IPS DF 6.9 (cell line): Measurements from ENCODE around the gene GALK2.

Experiments
- DNase-seq: peaks from one replicate; pipeline ENCODE4 v3.0.0-alpha.2; 2013; ENCODE audit warnings: low read depth, low spot score
- H3K27ac ChIP-seq: one replicate; pipeline ENCODE4 v1.5.1; 2013; ENCODE audit warnings: low read length, control low read depth
- H3K27me3 ChIP-seq: 2 replicates; pipeline ENCODE4 v1.6.1; 2013; ENCODE audit warnings: mild to moderate bottlenecking, low read length; ENCODE audit not compliant: control insufficient read depth, insufficient read depth
- H3K36me3 ChIP-seq: 2 replicates; pipeline ENCODE4 v1.6.1; 2013; ENCODE audit warnings: low read length; ENCODE audit not compliant: control insufficient read depth, insufficient read depth
- H3K4me1 ChIP-seq: 2 replicates; pipeline ENCODE4 v1.6.1; 2013; ENCODE audit warnings: low read length; ENCODE audit not compliant: control insufficient read depth, insufficient read depth
- H3K4me3 ChIP-seq: 2 replicates; pipeline ENCODE4 v1.5.1; 2013; ENCODE audit warnings: mild to moderate bottlenecking, low read length
- H3K9me3 ChIP-seq: 2 replicates; pipeline ENCODE4 v1.6.1; 2013; ENCODE audit warnings: low read length, inconsistent platforms; ENCODE audit not compliant: control insufficient read depth, insufficient read depth
- WGBS: extraction: QIAGEN DNeasy Blood & Tissue Kit; methylation state at CpG from one replicate; pipeline ENCODE4 v1.1.7; 2013; ENCODE audit warnings: mixed read lengths, missing lambda C conversion rate; ENCODE audit not compliant: insufficient read length, insufficient coverage; 5-methylcytosine and 5-hydroxymethylcytosine counted together

Gene GALK2

DNA sequence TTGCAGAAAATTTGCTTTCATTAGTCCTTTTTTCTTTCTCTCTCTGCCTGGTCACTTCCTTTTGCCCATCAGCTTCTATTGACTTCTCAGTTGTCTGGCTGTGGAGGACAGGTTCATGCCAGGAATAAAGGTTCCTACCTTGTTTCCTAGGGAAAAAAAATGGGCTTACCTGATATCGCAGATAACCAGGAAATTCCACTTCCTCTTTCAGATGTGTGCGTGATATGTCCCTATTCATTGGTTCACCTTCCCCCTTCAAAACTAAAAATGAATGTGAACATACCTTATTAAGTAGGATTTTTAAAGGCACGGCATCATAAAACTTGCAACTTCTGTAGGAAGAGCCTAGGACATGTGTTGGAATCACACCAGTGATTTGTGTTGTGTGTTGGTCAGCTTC is 133.0 kb downstream of the GALK2 start:
- Histone ChIP-seq H3K9me3 (no peaks in the 10 kb centered on the region), H3K27ac (no peak overlapping the region), H3K27me3 (no peaks in the 10 kb centered on the region), H3K4me1 (no peaks in the 10 kb centered on the region), H3K4me3 (no peak overlapping the region), H3K36me3 (no peaks in the 10 kb centered on the region)
- DNase-seq = no peak
- WGBS = no CpG with 5 or more reads among the region's 3 CpGs

DNA sequence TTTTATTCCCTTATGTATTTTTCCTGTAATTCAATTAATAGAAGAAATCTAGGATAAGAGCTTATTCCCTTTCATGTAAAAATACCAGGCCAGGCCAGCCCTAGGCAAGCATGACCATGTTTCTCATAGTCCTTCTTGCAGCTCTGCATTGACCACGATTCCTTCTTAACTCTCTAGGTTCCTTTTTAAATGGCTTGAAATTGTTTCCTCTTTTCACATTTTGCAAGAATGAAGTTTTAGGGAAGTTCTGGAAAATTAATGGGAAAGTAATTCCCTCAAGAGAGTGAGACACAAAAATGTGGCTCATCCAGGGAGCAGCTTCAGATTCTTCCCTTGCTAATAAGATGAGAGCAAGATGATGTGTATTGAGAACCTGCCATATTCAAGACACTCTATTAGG is 136.5 kb downstream of the GALK2 start:
- Histone ChIP-seq H3K9me3 (no peaks in the 10 kb centered on the region), H3K36me3 (no peaks in the 10 kb centered on the region), H3K27me3 (no peaks in the 10 kb centered on the region), H3K4me3 (no peak overlapping the region), H3K27ac (no peak overlapping the region), H3K4me1 (no peaks in the 10 kb centered on the region)
- DNase-seq = no peak
- no CpG with 5 or more reads among the region's 1 CpG for WGBS

DNA sequence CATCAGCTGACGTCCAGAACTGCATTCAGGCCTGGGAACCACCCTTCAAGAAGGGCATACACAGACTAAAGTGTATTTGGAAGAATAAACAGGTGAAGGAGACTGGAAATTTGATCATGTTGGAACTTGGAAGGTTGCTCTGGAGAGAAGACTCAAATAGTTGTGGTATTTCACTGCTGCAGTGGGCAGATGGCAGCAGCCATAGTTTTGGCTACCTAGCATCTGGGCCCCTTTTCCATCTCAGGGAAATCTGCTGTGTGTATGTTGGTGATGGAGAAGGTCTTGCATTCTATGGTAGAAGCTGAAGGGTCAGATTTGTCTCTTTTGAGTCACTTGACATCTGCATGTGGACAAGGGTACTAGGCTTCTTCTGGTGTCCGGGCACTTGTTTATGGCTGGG is 138.6 kb downstream of the GALK2 start:
- Histone ChIP-seq H3K36me3 (no peaks in the 10 kb centered on the region), H3K27me3 (no peaks in the 10 kb centered on the region; the same call in 1 of the 2 replicates), H3K9me3 (no peaks in the 10 kb centered on the region), H3K27ac (no peak overlapping the region), H3K4me3 (no peak overlapping the region), H3K4me1 (no peaks in the 10 kb centered on the region)
- WGBS = no CpG with 5 or more reads among the region's 2 CpGs
- no peak for DNase-seq

DNA sequence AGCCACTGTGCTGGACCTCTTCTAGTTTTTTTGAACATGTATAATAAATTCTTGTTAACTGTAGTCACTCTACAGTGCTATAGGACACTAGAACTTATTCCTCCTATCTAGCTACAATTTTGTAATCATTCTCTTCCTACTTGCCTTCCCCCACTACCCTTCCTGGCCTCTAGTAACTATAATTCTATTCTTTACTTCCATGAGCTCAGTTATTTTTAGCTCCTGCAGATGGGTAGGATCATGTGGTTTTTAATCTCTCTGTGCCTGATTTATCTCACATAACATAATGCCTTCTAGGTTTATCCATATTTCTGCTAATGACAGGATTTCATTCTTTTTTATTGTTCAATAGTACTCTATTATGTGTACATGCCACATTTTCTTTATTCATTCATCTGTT is 139.8 kb downstream of the GALK2 start:
- no peak for DNase-seq
- Histone ChIP-seq H3K4me1 (no peaks in the 10 kb centered on the region), H3K4me3 (no peak overlapping the region)

DNA sequence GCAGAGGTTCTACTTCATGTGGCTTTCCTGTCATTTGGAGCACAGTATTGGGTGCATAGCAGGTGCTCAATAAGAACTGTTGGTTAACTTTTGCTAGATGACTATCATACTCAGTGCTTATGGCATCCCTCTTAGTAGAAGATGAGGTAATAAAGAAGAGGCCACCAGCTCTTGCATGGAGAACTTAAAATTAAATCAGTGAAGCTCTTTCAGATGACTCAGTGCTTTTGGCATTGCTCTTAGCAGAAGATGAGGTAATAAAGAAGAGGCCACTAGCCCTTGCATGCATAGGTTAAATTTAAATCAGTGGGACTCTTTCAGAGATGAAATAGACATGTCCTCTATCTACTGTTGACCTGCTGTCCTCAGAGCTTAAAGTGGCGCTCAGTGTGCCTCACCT is 143.6 kb downstream of the GALK2 start:
- Histone ChIP-seq H3K27me3 (no peaks in the 10 kb centered on the region; the same call in 1 of the 2 replicates), H3K4me3 (no peak overlapping the region), H3K36me3 (no peaks in the 10 kb centered on the region), H3K27ac (no peak overlapping the region), H3K4me1 (no peaks in the 10 kb centered on the region), H3K9me3 (no peaks in the 10 kb centered on the region)
- no peak for DNase-seq
- WGBS = no CpG with 5 or more reads among the region's 1 CpG

More for the DNA sequence above, 139.8 kb downstream of the GALK2 start:
- H3K27ac ChIP-seq = no peak overlapping the region
- no peaks in the 10 kb centered on the region for H3K9me3 ChIP-seq
- H3K27me3 ChIP-seq = no peaks in the 10 kb centered on the region; the same call in 1 of the 2 replicates
- no peaks in the 10 kb centered on the region for H3K36me3 ChIP-seq

DNA sequence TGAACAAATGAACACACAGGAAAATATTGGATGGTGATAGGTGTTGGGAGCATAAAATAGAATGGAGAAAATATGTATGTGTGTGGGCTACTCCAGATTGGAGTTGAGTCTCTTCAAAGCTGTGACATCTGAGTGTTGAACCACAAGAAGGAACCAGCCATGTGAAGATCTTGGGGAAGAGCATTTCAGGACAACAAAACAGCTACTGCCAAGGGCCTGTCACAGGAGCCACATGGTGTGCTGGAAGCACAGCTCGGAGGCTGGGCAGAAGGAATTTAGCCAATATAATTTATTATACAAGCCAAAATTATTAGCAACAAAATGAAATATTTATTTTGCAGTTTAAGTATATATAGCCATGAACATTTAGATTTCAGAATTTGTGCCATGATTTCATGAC is 144.7 kb downstream of the GALK2 start:
- DNase-seq = no peak
- Histone ChIP-seq H3K9me3 (no peaks in the 10 kb centered on the region), H3K4me3 (no peak overlapping the region), H3K36me3 (no peaks in the 10 kb centered on the region), H3K27me3 (no peaks in the 10 kb centered on the region; the same call in 1 of the 2 replicates), H3K27ac (no peak overlapping the region), H3K4me1 (no peaks in the 10 kb centered on the region)
- WGBS = no CpG with 5 or more reads among the region's 1 CpG

DNA sequence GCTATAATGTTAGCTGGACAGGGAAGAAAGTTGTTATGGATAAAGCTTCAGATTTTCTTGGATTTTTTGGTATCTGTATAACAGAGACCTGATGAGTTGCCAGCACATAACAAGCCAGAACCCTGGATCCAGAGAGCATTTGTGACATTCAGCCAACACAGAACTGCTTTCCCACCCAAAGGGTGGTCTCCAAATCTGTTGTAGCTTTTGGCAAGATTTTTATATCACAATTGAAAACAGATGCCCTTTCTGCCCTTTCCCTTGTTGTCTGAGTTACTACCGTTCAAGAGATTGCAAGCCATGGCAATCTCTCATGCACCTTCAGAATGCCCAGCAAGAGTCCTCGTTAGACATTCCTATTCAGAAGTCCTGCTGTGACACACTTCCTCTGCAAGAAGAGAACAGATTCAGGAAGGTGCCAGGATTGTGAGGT is 145.4 kb downstream of the GALK2 start:
- Histone ChIP-seq H3K4me3 (no peak overlapping the region), H3K27me3 (no peaks in the 10 kb centered on the region; the same call in 1 of the 2 replicates), H3K27ac (peak overlapping the region; percentile 73), H3K36me3 (no peaks in the 10 kb centered on the region), H3K4me1 (no peaks in the 10 kb centered on the region), H3K9me3 (no peaks in the 10 kb centered on the region)
- DNase-seq = peak; percentile 45
- WGBS = no CpG with 5 or more reads among the region's 2 CpGs

DNA sequence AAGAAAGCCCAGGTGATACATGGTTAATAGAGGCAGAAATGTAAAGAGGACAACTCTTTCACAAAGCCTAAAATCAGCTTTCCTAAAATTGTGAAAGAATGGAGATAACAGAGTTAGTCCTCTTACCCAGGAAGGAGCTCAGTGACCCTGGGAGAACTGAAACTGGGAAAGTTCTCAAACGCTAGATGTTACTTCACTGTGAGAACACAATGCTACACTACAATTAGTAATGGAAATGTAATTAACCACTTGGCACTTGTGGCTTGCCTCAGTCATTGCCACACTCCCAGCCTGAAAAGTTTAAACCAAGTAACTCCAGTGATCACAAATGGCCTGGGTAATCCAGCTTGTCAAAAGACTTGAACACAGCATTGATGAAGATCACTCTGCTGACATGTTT is 150.3 kb downstream of the GALK2 start:
- Histone ChIP-seq H3K27me3 (no peaks in the 10 kb centered on the region), H3K4me3 (no peak overlapping the region), H3K36me3 (no peaks in the 10 kb centered on the region), H3K4me1 (no peaks in the 10 kb centered on the region), H3K9me3 (no peaks in the 10 kb centered on the region), H3K27ac (no peak overlapping the region)
- no peak for DNase-seq
- no CpG with 5 or more reads among the region's 1 CpG for WGBS

DNA sequence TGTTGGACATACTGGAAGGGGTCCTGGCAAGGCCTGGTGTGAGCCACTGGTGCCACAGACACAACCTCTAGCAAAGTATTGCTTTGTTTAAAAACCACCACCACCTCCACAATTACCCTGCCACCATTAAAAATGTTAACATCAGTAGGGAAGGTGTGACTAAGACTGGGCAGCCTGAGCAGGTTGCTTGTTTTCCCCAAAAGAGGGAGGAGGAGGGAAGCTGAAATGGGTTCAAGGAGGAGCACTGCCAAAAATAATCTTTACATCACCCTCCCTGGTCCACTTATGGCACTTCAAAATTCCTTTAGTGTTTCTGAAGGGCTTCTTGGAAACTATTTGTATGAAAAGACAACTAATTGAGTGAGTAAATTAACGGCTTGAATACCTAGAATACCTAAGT is 153.2 kb downstream of the GALK2 start:
- no peaks in the 10 kb centered on the region for H3K9me3 ChIP-seq
- no peak overlapping the region for H3K4me3 ChIP-seq
- 0 out of 2 replicates have a peak, but pooled peaks cover 2% of the 10 kb centered on the region for H3K4me1 ChIP-seq
- H3K27me3 ChIP-seq = no peaks in the 10 kb centered on the region
- no peak for DNase-seq
- H3K27ac ChIP-seq = no peak overlapping the region
- no peaks in the 10 kb centered on the region for H3K36me3 ChIP-seq
- WGBS = no CpG with 5 or more reads among the region's 1 CpG

DNA sequence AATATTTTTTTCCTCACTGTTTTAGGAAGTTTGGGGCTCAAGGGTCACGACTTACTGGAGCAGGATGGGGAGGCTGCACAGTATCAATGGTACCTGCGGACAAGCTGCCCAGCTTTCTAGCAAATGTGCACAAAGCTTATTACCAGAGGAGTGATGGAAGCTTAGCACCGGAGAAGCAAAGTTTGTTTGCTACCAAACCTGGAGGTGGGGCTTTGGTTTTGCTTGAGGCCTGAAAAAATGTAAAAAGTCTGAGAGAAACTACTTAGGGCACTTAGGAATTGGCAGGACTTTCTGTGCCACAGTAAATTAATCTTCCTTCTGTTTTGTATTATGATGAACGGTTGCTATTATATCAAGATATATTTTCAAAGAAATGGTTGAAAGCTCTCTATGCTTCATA is 157.9 kb downstream of the GALK2 start:
- H3K36me3 ChIP-seq = no peaks in the 10 kb centered on the region
- no peak overlapping the region for H3K4me3 ChIP-seq
- H3K9me3 ChIP-seq = no peaks in the 10 kb centered on the region
- no peaks in the 10 kb centered on the region for H3K27me3 ChIP-seq
- no CpG with 5 or more reads among the region's 4 CpGs for WGBS
- no peak for DNase-seq
- peaks cover 5% of the 10 kb centered on the region; the same call in 1 of the 2 replicates for H3K4me1 ChIP-seq
- no peak overlapping the region for H3K27ac ChIP-seq

DNA sequence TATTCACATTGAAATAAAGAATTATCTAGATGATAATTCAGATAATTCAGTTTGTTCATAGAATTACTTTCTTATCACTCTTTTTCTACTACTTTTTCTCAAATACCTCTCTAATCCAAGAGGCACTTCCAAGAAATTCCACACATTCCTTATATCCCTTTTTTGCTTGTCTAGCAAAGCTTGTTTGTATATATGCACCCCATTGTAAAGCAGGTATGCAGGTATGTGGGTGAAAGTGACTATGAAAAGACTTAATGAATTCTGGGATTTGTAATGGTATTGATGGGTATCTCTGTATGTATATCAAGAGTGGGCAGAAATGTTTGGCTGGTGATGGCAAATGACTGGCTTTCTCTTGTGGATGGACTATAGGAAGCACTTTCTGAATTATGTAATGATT is 158.9 kb downstream of the GALK2 start:
- H3K4me3 ChIP-seq = no peak overlapping the region
- H3K27ac ChIP-seq = no peak overlapping the region
- peak; percentile 45 for DNase-seq
- peaks cover 5% of the 10 kb centered on the region; the same call in 1 of the 2 replicates for H3K4me1 ChIP-seq
- H3K9me3 ChIP-seq = no peaks in the 10 kb centered on the region
- H3K36me3 ChIP-seq = no peaks in the 10 kb centered on the region
- H3K27me3 ChIP-seq = no peaks in the 10 kb centered on the region
